Measurements from ENCODE around the gene SYT7. TPM values are rescaled to one million over a fixed set of nuclear protein-coding genes. Genes with fewer than 3 reads are reported as not detected.
"Not testable (repeated sequence)": the region's sequence is repeated elsewhere in the genome, so short reads cannot be mapped to it uniquely, and the experiment has no call there.

Gene SYT7
- polyA plus RNA-seq, 4 donors = 0.81 to 12.2 (median 3.0) TPM

GRCh38 chr11:61482513-61482912, 98.4 kb downstream of the SYT7 start:
- DNase-seq = no peak
- no peak overlapping the region for H3K4me3 ChIP-seq (ENCODE audit: low read depth in 1 of 3, low read length in 3 of 3)
- WGBS, 3 donors = 30 to 44% (median 43%) methylated on average over 6 to 7 of the region's 7 CpGs
- peaks cover 0 to 9% (median 0%) of the 10 kb centered on the region in 3 donors for H3K4me1 ChIP-seq (ENCODE audit: control insufficient read depth in 3 of 3, insufficient read depth in 2 of 3, low read depth in 1 of 3, low read length in 2 of 3)
- no peak overlapping the region for H3K27ac ChIP-seq (ENCODE audit: low read depth in 1 of 3, low read length in 2 of 3)
- FAIRE-seq = no peak
- peaks cover 0 to 3% (median 0%) of the 10 kb centered on the region in 3 donors for H3K27me3 ChIP-seq (ENCODE audit: control insufficient read depth in 3 of 3, insufficient read depth in 3 of 3, low read length in 3 of 3)
- peaks cover 0 to under 1% of the 10 kb centered on the region in 2 donors for H3K9me3 ChIP-seq (ENCODE audit: control insufficient read depth in 2 of 2, insufficient read depth in 1 of 2, low read depth in 1 of 2, low read length in 1 of 2)
- H3K36me3 ChIP-seq (ENCODE audit: control insufficient read depth in 3 of 3, insufficient read depth in 2 of 3, low read depth in 1 of 3, low read length in 3 of 3) = peaks cover 0 to 11% (median 0%) of the 10 kb centered on the region in 3 donors

GRCh38 chr11:61481806-61482205, 99.1 kb downstream of the SYT7 start:
- no peak overlapping the region for H3K4me3 ChIP-seq (ENCODE audit: low read depth in 1 of 3, low read length in 3 of 3)
- peaks cover 0 to 3% (median 0%) of the 10 kb centered on the region in 3 donors for H3K27me3 ChIP-seq (ENCODE audit: control insufficient read depth in 3 of 3, insufficient read depth in 3 of 3, low read length in 3 of 3)
- no peaks in the 10 kb centered on the region for H3K9me3 ChIP-seq (ENCODE audit: control insufficient read depth in 2 of 2, insufficient read depth in 1 of 2, low read depth in 1 of 2, low read length in 1 of 2)
- H3K27ac ChIP-seq (ENCODE audit: low read depth in 1 of 3, low read length in 2 of 3) = no peak overlapping the region
- H3K4me1 ChIP-seq (ENCODE audit: control insufficient read depth in 3 of 3, insufficient read depth in 2 of 3, low read depth in 1 of 3, low read length in 2 of 3) = peaks cover 0 to 14% (median 0%) of the 10 kb centered on the region in 3 donors
- peaks cover 0 to 7% (median 0%) of the 10 kb centered on the region in 3 donors for H3K36me3 ChIP-seq (ENCODE audit: control insufficient read depth in 3 of 3, insufficient read depth in 2 of 3, low read depth in 1 of 3, low read length in 3 of 3)
- FAIRE-seq (no peak), DNase-seq (no peak)
- WGBS, 3 donors = 65 to 72% (median 69%) methylated on average over 10 of the region's 10 CpGs

DNA sequence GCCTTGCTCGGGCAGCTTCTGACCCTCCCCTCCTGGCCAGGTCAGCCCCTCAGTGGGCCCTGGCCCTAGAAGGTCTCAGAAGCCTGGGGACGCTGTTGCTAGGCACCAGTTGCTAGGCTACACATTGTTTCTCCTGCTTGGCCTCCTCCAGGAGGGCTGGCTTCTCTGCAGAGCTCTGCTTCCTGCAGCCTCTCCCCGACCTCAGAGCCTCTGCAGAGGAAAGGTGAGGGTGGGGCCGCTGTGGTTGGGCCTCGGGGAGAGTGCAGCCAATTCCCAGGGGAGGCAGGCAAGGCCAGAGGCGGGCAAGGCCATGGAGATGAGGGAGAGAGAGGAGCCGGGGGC, 99.9 kb downstream of the SYT7 start:
- Histone ChIP-seq H3K36me3 (ENCODE audit: control insufficient read depth in 3 of 3, insufficient read depth in 2 of 3, low read depth in 1 of 3, low read length in 3 of 3) (peaks cover 0 to 6% (median 0%) of the 10 kb centered on the region in 3 donors), H3K27me3 (ENCODE audit: control insufficient read depth in 3 of 3, insufficient read depth in 3 of 3, low read length in 3 of 3) (peaks cover 0 to 3% (median 0%) of the 10 kb centered on the region in 3 donors), H3K4me1 (ENCODE audit: control insufficient read depth in 3 of 3, insufficient read depth in 2 of 3, low read depth in 1 of 3, low read length in 2 of 3) (peaks cover 0 to 14% (median 0%) of the 10 kb centered on the region in 3 donors), H3K9me3 (ENCODE audit: control insufficient read depth in 2 of 2, insufficient read depth in 1 of 2, low read depth in 1 of 2, low read length in 1 of 2) (no peaks in the 10 kb centered on the region), H3K4me3 (ENCODE audit: low read depth in 1 of 3, low read length in 3 of 3) (no peak overlapping the region), H3K27ac (ENCODE audit: low read depth in 1 of 3, low read length in 2 of 3) (peak overlapping the region in 1 of 3 donors; percentile 8)
- WGBS, 3 donors = 27 to 35% (median 35%) methylated on average over 7 of the region's 7 CpGs
- DNase-seq = peak in 1 of 2 donors; percentile 62
- no peak for FAIRE-seq

DNA sequence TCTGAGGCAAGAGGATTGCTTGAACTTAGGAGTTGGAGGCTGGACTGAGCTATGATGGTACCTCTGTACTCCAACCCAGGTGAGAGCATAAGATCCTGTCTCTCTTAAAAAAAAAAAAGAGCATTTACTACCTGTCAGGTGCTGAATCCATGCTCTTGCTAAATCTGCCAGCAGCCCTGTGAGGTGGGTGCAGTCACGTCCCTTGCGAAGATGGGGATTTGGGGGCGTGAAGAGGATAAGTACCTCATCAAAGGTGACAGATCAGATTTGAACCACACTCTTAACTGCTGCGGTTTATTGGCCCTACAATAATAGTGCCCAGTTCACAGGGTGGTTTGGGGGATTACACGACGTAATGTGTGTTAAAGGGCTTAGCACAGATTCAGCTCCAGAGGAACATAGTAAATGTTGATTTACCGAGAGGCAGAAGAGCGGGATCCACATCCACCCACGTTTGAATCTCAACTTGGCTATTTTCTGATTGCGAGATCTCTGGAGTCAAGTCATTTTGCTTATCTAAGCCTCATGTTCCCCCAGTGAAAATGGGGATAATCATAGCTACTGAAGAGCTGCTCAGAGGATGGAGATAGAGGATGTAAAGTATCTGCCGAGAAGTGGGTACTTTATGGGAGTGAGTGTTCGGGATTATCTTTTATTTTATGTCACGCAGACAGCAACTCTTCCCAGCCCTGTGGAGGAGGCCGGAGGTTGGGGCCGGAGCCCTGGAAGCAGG, 100.4 kb downstream of the SYT7 start:
- FAIRE-seq (no peak), DNase-seq (no peak)
- 77 to 82% (median 82%) methylated on average over 15 of the region's 15 CpGs for WGBS, 3 donors
- Histone ChIP-seq H3K4me3 (ENCODE audit: low read depth in 1 of 3, low read length in 3 of 3) (no peak overlapping the region), H3K36me3 (ENCODE audit: control insufficient read depth in 3 of 3, insufficient read depth in 2 of 3, low read depth in 1 of 3, low read length in 3 of 3) (peaks cover 0 to 3% (median 0%) of the 10 kb centered on the region in 3 donors), H3K9me3 (ENCODE audit: control insufficient read depth in 2 of 2, insufficient read depth in 1 of 2, low read depth in 1 of 2, low read length in 1 of 2) (no peaks in the 10 kb centered on the region), H3K27ac (ENCODE audit: low read depth in 1 of 3, low read length in 2 of 3) (peak overlapping the region in 1 of 3 donors; percentile 8), H3K27me3 (ENCODE audit: control insufficient read depth in 3 of 3, insufficient read depth in 3 of 3, low read length in 3 of 3) (peaks cover 0 to 3% (median 0%) of the 10 kb centered on the region in 3 donors), H3K4me1 (ENCODE audit: control insufficient read depth in 3 of 3, insufficient read depth in 2 of 3, low read depth in 1 of 3, low read length in 2 of 3) (peaks cover 0 to 14% (median 0%) of the 10 kb centered on the region in 3 donors)

- H3K27me3 ChIP-seq (ENCODE audit: control insufficient read depth in 3 of 3, insufficient read depth in 3 of 3, low read length in 3 of 3); H3K36me3 ChIP-seq (ENCODE audit: control insufficient read depth in 3 of 3, insufficient read depth in 2 of 3, low read depth in 1 of 3, low read length in 3 of 3); H3K27ac ChIP-seq (ENCODE audit: low read depth in 1 of 3, low read length in 2 of 3); FAIRE-seq; H3K4me3 ChIP-seq (ENCODE audit: low read depth in 1 of 3, low read length in 3 of 3); DNase-seq; H3K9me3 ChIP-seq (ENCODE audit: control insufficient read depth in 2 of 2, insufficient read depth in 1 of 2, low read depth in 1 of 2, low read length in 1 of 2): not testable (repeated sequence)
- 89 to 93% (median 93%) methylated on average over 11 of the region's 11 CpGs for WGBS, 3 donors
- peaks cover 0 to 14% (median 0%) of the 10 kb centered on the region in 3 donors for H3K4me1 ChIP-seq (ENCODE audit: control insufficient read depth in 3 of 3, insufficient read depth in 2 of 3, low read depth in 1 of 3, low read length in 2 of 3)
Observed at GRCh38 chr11:61479360-61480058, 101.4 kb downstream of the SYT7 start.

GRCh38 chr11:61477727-61478148, 103.1 kb downstream of the SYT7 start:
- H3K27me3 ChIP-seq (ENCODE audit: control insufficient read depth in 3 of 3, insufficient read depth in 3 of 3, low read length in 3 of 3) = peaks cover 0 to 3% (median 0%) of the 10 kb centered on the region in 3 donors
- FAIRE-seq (no peak), DNase-seq (peak; percentile 18 to 51)
- WGBS, 3 donors = 0 to 4% (median 1%) methylated on average over 18 of the region's 18 CpGs
- H3K4me1 ChIP-seq (ENCODE audit: control insufficient read depth in 3 of 3, insufficient read depth in 2 of 3, low read depth in 1 of 3, low read length in 2 of 3) = peaks cover 0 to 14% (median 0%) of the 10 kb centered on the region in 3 donors
- H3K9me3 ChIP-seq (ENCODE audit: control insufficient read depth in 2 of 2, insufficient read depth in 1 of 2, low read depth in 1 of 2, low read length in 1 of 2) = no peaks in the 10 kb centered on the region
- peaks cover 0 to 8% (median 0%) of the 10 kb centered on the region in 3 donors for H3K36me3 ChIP-seq (ENCODE audit: control insufficient read depth in 3 of 3, insufficient read depth in 2 of 3, low read depth in 1 of 3, low read length in 3 of 3)
- no peak overlapping the region for H3K27ac ChIP-seq (ENCODE audit: low read depth in 1 of 3, low read length in 2 of 3)
- H3K4me3 ChIP-seq (ENCODE audit: low read depth in 1 of 3, low read length in 3 of 3) = no peak overlapping the region

- WGBS, 3 donors = 22 to 50% (median 37%) methylated on average over 8 of the region's 8 CpGs
- FAIRE-seq = no peak
- H3K4me3 ChIP-seq (ENCODE audit: low read depth in 1 of 3, low read length in 3 of 3) = no peak overlapping the region
- no peak overlapping the region for H3K27ac ChIP-seq (ENCODE audit: low read depth in 1 of 3, low read length in 2 of 3)
- peaks cover 0 to 3% (median 0%) of the 10 kb centered on the region in 3 donors for H3K27me3 ChIP-seq (ENCODE audit: control insufficient read depth in 3 of 3, insufficient read depth in 3 of 3, low read length in 3 of 3)
- H3K36me3 ChIP-seq (ENCODE audit: control insufficient read depth in 3 of 3, insufficient read depth in 2 of 3, low read depth in 1 of 3, low read length in 3 of 3) = peaks cover 0 to 10% (median 0%) of the 10 kb centered on the region in 3 donors
- no peaks in the 10 kb centered on the region for H3K9me3 ChIP-seq (ENCODE audit: control insufficient read depth in 2 of 2, insufficient read depth in 1 of 2, low read depth in 1 of 2, low read length in 1 of 2)
- no peak for DNase-seq
- H3K4me1 ChIP-seq (ENCODE audit: control insufficient read depth in 3 of 3, insufficient read depth in 2 of 3, low read depth in 1 of 3, low read length in 2 of 3) = peaks cover 0 to 14% (median 0%) of the 10 kb centered on the region in 3 donors
Observed at GRCh38 chr11:61477126-61477525, 103.8 kb downstream of the SYT7 start.

DNA sequence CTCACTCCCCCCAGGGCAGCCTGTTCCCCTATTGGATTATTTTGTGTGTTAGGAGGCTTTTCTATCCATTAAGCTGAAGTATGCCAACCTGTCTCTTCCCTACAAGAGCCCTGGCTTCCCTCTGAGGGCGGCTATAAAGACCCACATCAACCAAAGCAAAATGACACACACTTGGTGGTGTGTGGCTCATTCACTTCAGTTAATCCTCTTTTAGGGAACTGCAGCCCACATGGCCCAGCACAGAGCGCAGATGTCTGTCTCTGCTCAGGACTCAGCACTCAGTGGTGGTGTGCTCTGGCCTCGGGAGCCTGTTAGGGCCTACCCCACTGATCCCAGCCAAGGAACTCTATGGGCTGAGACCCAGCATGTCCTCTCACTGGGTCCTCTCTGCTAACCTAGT, 104.5 kb downstream of the SYT7 start:
- Histone ChIP-seq H3K9me3 (ENCODE audit: control insufficient read depth in 2 of 2, insufficient read depth in 1 of 2, low read depth in 1 of 2, low read length in 1 of 2) (no peaks in the 10 kb centered on the region), H3K4me3 (ENCODE audit: low read depth in 1 of 3, low read length in 3 of 3) (no peak overlapping the region), H3K27ac (ENCODE audit: low read depth in 1 of 3, low read length in 2 of 3) (no peak overlapping the region), H3K4me1 (ENCODE audit: control insufficient read depth in 3 of 3, insufficient read depth in 2 of 3, low read depth in 1 of 3, low read length in 2 of 3) (peaks cover 0 to 14% (median 0%) of the 10 kb centered on the region in 3 donors), H3K36me3 (ENCODE audit: control insufficient read depth in 3 of 3, insufficient read depth in 2 of 3, low read depth in 1 of 3, low read length in 3 of 3) (peaks cover 0 to 13% (median 0%) of the 10 kb centered on the region in 3 donors), H3K27me3 (ENCODE audit: control insufficient read depth in 3 of 3, insufficient read depth in 3 of 3, low read length in 3 of 3) (peaks cover 0 to 3% (median 0%) of the 10 kb centered on the region in 3 donors)
- DNase-seq (no peak), FAIRE-seq (no peak)
- 90 to 91% (median 90%) methylated on average over 3 of the region's 3 CpGs for WGBS, 3 donors
